ENCODE data around the gene ENDOD1. TPM values are rescaled to one million over a fixed set of nuclear protein-coding genes. Genes with fewer than 3 reads are reported as not detected.

Gene ENDOD1
- total RNA-seq, 1 experiment from 2014 or later = 8.1 TPM

DNA sequence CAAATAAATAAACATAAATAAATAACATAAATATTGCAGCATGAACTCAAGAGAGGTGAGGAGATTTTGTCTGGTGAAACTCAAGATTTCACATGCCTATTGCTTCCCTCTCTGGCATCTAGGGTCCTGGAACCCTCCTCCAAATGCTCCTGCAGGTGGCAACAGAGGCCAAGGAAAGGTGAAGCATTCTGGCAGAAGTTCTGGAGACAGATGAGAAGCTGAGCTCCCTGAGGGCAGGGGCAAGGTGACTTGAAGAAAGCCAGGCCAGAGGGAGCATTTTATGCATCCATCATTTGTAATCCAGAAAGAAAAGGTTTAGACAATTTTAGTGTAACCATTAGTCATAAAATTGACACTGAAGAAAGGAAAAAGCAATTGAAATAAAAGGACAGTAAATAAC, 64.9 kb downstream of the ENDOD1 start:
- H3K4me2 ChIP-seq = no peak overlapping the region
- H3K4me1 ChIP-seq (replicated peaks; ENCODE audit: insufficient read depth) = peaks cover 12% of the 10 kb centered on the region
- TF ChIP-seq EZH2 (IDR thresholded peaks at IDR 0.05; ENCODE audit: low read depth) = no peak
- TF ChIP-seq, protein P1, sequence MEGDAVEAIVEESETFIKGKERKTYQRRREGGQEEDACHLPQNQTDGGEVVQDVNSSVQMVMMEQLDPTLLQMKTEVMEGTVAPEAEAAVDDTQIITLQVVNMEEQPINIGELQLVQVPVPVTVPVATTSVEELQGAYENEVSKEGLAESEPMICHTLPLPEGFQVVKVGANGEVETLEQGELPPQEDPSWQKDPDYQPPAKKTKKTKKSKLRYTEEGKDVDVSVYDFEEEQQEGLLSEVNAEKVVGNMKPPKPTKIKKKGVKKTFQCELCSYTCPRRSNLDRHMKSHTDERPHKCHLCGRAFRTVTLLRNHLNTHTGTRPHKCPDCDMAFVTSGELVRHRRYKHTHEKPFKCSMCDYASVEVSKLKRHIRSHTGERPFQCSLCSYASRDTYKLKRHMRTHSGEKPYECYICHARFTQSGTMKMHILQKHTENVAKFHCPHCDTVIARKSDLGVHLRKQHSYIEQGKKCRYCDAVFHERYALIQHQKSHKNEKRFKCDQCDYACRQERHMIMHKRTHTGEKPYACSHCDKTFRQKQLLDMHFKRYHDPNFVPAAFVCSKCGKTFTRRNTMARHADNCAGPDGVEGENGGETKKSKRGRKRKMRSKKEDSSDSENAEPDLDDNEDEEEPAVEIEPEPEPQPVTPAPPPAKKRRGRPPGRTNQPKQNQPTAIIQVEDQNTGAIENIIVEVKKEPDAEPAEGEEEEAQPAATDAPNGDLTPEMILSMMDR (conservative IDR thresholded peaks at IDR 0.05) = peak; percentile 77
- H3K36me3 ChIP-seq (ENCODE audit: low read depth) = no peaks in the 10 kb centered on the region
- no TSS peak for BruUV-seq (replicated peaks)
- H3K79me2 ChIP-seq (ENCODE audit: low read depth) = no peaks in the 10 kb centered on the region
- H3K27me3 ChIP-seq (ENCODE audit: insufficient read depth, low read depth) = no peaks in the 10 kb centered on the region
- H3F3A ChIP-seq (ENCODE audit: insufficient read depth, low read depth) = peaks cover 16% of the 10 kb centered on the region
- peak; percentile 35 to 55 for DNase-seq
- H3K4me3 ChIP-seq = no peak overlapping the region
- intact Hi-C loops (cut with micrococcal nuclease; ENCODE audit: unreplicated experiment) = loop anchor here (5.0 kb wide), 2 partner anchors 47 to 1273 kb away; no protein-coding TSS in a partner anchor
- no peaks in the 10 kb centered on the region for H3K9me3 ChIP-seq (ENCODE audit: insufficient read depth, low read depth)
- H3K9me2 ChIP-seq (ENCODE audit: insufficient read depth) = no peaks in the 10 kb centered on the region
- POLR2A ChIA-PET (ENCODE audit: unreplicated experiment) = no interaction called here
- CTCF ChIA-PET = interaction anchor here (0.5 to 1.5 kb wide), 3 partner anchors 76 to 1270 kb away, joined by 3 to 4 read pairs (median 3); partner anchors contain the start of gene SRSF8
- no peaks in the 10 kb centered on the region for H4K20me1 ChIP-seq (ENCODE audit: insufficient read depth)
- H3K27ac ChIP-seq = no peak overlapping the region
- H2AFZ ChIP-seq = no peak overlapping the region

DNA sequence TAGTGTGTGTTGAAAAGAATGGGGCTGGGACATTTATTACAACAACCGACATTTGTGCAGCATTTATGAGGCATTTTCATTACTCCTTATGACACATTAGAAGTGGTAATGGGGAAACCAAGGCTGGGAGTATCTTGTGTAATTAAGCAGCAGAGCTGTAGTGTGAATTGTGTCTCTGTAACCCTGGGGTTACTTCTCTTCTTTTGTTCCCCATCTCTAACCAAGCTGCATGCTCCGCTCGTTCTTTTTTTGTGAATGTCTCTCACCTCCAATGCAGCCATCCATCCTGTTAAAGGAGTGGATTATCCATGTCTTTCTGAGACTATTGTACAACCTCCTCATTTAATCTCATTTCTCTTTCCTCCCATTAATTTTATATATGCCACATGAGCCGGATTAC, 65.7 kb downstream of the ENDOD1 start:
- no peak overlapping the region for H3K4me3 ChIP-seq
- no peak for DNase-seq
- no peak overlapping the region for H2AFZ ChIP-seq
- no peak overlapping the region for H3K4me2 ChIP-seq
- CTCF ChIA-PET = interaction anchor here (0.5 to 1.5 kb wide), 3 partner anchors 75 to 1269 kb away, joined by 3 to 4 read pairs (median 3); partner anchors contain the start of gene SRSF8
- H3K79me2 ChIP-seq (ENCODE audit: low read depth) = no peaks in the 10 kb centered on the region
- intact Hi-C loops (cut with micrococcal nuclease; ENCODE audit: unreplicated experiment) = no loop called here
- POLR2A ChIA-PET (ENCODE audit: unreplicated experiment) = no interaction called here
- no peak overlapping the region for H3K27ac ChIP-seq
- no peaks in the 10 kb centered on the region for H3K27me3 ChIP-seq (ENCODE audit: insufficient read depth, low read depth)
- BruUV-seq (replicated peaks) = no TSS peak
- H3K36me3 ChIP-seq (ENCODE audit: low read depth) = no peaks in the 10 kb centered on the region
- H4K20me1 ChIP-seq (ENCODE audit: insufficient read depth) = no peaks in the 10 kb centered on the region
- TF ChIP-seq, protein P1 (conservative IDR thresholded peaks at IDR 0.05) = no peak
- no peak for TF ChIP-seq EZH2 (IDR thresholded peaks at IDR 0.05; ENCODE audit: low read depth)
- peaks cover 4% of the 10 kb centered on the region; the same call in 1 of the 2 replicates for H3K4me1 ChIP-seq (replicated peaks; ENCODE audit: insufficient read depth)
- H3K9me2 ChIP-seq (ENCODE audit: insufficient read depth) = no peaks in the 10 kb centered on the region
- H3F3A ChIP-seq (ENCODE audit: insufficient read depth, low read depth) = peaks cover 14% of the 10 kb centered on the region
- H3K9me3 ChIP-seq (ENCODE audit: insufficient read depth, low read depth) = no peaks in the 10 kb centered on the region

DNA sequence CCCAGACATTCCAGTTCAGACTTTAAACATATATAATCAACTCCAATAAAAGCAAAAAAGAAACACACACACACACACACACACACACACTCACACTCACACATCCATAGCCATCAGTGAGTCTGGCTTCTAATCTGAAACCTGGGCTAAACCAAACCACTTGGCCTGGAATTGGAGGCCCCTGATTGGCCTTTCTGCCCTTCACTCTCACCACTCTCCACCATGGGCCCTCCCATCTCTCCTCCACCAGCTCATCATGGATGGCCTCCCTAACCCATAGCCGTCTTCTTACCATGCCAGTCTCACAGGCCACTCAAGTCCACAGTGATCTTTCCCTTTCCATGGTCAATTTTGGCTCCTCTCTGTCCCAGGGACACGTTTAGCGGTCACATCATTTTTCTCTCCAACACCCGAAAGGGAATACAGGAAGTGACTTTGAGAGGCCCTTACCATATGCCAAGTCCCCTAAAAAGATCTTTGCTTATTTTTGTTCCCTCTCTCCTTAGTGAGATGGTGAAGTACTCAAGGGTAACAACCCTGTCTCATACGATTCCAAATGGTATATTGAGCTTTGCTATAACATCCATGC, 66.6 kb downstream of the ENDOD1 start:
- Histone ChIP-seq H2AFZ (no peak overlapping the region), H4K20me1 (ENCODE audit: insufficient read depth) (no peaks in the 10 kb centered on the region), H3K27me3 (ENCODE audit: insufficient read depth, low read depth) (no peaks in the 10 kb centered on the region), H3K4me3 (no peak overlapping the region), H3K27ac (no peak overlapping the region), H3K79me2 (ENCODE audit: low read depth) (no peaks in the 10 kb centered on the region), H3K36me3 (ENCODE audit: low read depth) (no peaks in the 10 kb centered on the region), H3K9me2 (ENCODE audit: insufficient read depth) (no peaks in the 10 kb centered on the region), H3K4me1 (replicated peaks; ENCODE audit: insufficient read depth) (0 out of 2 replicates have a peak, but pooled peaks cover 4% of the 10 kb centered on the region), H3K4me2 (no peak overlapping the region), H3F3A (ENCODE audit: insufficient read depth, low read depth) (peaks cover 6% of the 10 kb centered on the region), H3K9me3 (ENCODE audit: insufficient read depth, low read depth) (no peaks in the 10 kb centered on the region)
- TF ChIP-seq, protein P1 (conservative IDR thresholded peaks at IDR 0.05) = no peak
- TF ChIP-seq EZH2 (IDR thresholded peaks at IDR 0.05; ENCODE audit: low read depth) = no peak
- BruUV-seq (replicated peaks) = no TSS peak
- ChIA-PET CTCF (interaction anchor here (1.2 kb wide), 1 partner anchor 549 kb away, joined by 3 read pairs; no protein-coding TSS in a partner anchor), POLR2A (ENCODE audit: unreplicated experiment) (no interaction called here)
- intact Hi-C loops (cut with micrococcal nuclease; ENCODE audit: unreplicated experiment) = no loop called here
- no peak for DNase-seq

Measured in PC-9 (cell line).